Transverse colon (tissue), 4 donors: ENCODE measurements around the gene KIF12.

ENCODE experiments used
- CTCF ChIP-seq, 5 experiments: fragments of 200-600 bp in 3 of 5; fragments of 450-650 bp in 2 of 5; sonication (generic) in 3 of 5; IDR thresholded peaks; 1 replicate in 2 of 5; 2 replicates in 3 of 5; pipeline ENCODE4 v1.5.1; 2016 to 2017; ENCODE audit warnings: antibody characterized with exemption in 5 of 5, inconsistent platforms in 3 of 5, mild to moderate bottlenecking in 2 of 5, moderate library complexity in 1 of 5
- EP300 ChIP-seq: sonication (generic); formaldehyde crosslinking; IDR thresholded peaks from one replicate; pipeline ENCODE4 v1.6.1; 2017; ENCODE audit warnings: antibody characterized with exemption, low read depth
- POLR2A ChIP-seq: fragments of 450-650 bp; IDR thresholded peaks from one replicate; pipeline ENCODE4 v1.6.1; 2016; ENCODE audit warnings: antibody characterized with exemption, mild to moderate bottlenecking, moderate library complexity
- POLR2AphosphoS5 ChIP-seq, 3 donors: sonication (generic); formaldehyde crosslinking; IDR thresholded peaks; one replicate each; pipeline ENCODE4 v1.6.1; 2016; ENCODE audit warnings: antibody characterized with exemption in 3 of 3

GRCh38 chr9:114051281-114051680 lies 47.8 kb downstream of the KIF12 start:
- TF ChIP-seq CTCF (IDR thresholded peaks at IDR 0.05) (no peak), POLR2A (no peak), POLR2AphosphoS5 (IDR thresholded peaks at IDR 0.05) (no peak), EP300 (no peak)
